GM19397 (cell line): ENCODE measurements around the gene TSPAN17.

Experiments used
- ATAC-seq: cut with Tn5 transposase; IDR thresholded peaks from one replicate; pipeline ENCODE4 v1.9.1; 2021; ENCODE audit warnings: mild to moderate bottlenecking, moderate library complexity; ENCODE audit not compliant: unreplicated experiment

The TSPAN17 gene

DNA sequence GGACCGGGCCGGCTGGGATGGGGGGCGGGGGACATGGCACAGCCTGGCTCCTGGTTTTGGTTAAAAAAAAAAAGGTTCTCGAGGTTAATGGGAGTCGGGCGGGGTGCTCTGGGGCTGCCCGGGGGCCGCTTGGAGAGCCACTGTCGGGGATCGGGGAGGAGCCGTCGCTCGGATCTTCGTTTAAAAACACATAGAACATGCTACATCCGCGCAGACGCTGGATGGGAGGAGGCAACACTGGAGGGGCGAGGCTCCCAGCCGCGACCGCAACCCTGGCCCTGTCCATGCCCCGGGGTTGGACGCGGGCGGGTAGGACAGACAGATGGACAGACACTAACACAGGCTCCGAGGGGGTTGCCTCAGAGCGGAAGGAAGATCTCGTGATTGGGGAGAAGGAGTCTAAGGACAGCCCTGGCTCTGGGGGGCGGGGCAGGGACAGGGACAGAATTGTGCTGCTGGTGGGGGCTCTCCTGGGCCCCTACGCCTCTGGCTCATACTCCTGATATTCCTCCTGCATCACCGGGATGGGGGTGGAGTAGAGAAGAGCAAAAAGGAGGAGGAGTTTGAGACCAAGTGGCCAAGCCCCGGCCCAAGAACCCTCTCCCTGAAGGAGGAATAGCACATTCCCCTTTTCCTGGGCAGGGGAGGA, 26.8 kb upstream of the TSPAN17 start:
- no peak for ATAC-seq

DNA sequence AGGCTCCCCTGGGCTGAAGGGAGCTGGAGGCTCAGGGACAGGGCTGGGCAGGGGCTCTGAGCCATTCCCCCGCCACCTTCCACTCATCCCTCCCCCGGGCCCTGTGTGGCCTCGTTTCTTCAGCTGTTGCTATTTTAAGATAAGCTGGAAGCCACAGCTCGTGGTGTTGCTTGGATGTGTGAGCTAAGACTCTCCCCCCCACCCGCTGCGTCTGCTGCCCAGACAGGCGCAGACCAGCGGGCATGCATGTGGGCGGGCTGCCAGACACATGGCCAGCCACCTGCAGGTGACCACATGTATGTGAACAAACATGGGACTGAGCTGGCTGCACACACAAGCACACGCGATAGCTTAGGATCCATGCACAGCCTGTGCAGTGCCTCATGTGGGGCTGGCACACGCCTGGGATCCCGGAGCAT, 25.6 kb upstream of the TSPAN17 start:
- no peak for ATAC-seq

- ATAC-seq: no peak
Observed at GRCh38 chr5:176624142-176624541, 23.1 kb upstream of the TSPAN17 start.

DNA sequence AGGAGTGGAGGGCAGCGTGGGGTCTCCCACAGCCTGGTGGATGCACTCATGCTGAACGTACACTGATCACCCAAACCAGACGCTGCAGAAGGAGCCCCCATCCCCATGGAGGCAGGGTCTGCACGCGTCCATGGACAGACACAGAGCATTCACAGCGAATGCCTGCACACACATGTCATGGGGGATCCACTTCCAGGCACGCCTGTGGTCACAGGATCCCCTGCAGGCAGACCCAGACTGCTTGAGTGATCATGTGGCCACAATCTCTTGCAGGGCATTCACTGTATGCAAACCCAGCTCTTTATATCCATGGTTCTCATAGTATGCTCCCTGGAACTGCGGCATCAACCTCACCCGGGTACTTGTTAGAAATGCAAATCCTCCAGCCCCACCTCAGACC, 22.3 kb upstream of the TSPAN17 start:
- no peak for ATAC-seq

GRCh38 chr5:176625512-176625911, 21.8 kb upstream of the TSPAN17 start:
- no peak for ATAC-seq

GRCh38 chr5:176625966-176626875, 21.1 kb upstream of the TSPAN17 start:
- no peak for ATAC-seq

DNA sequence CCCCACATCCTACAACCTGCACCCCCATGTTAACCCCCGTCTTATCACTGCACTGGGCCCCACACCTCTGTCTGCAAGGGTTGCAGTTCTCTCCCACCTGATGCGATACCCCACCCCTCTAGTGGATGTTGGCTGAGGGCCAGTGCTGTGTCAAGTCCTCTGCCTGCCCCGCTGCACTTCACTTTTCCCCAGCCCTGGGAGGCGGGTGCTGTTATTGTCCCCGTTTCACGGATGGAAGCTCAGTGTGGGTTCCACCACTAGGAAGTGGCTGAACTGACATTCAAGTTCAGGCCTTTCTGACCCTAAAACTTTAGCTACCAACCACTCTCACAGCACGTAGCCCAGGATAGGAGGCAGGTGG, 20.4 kb upstream of the TSPAN17 start:
- ATAC-seq: no peak

DNA sequence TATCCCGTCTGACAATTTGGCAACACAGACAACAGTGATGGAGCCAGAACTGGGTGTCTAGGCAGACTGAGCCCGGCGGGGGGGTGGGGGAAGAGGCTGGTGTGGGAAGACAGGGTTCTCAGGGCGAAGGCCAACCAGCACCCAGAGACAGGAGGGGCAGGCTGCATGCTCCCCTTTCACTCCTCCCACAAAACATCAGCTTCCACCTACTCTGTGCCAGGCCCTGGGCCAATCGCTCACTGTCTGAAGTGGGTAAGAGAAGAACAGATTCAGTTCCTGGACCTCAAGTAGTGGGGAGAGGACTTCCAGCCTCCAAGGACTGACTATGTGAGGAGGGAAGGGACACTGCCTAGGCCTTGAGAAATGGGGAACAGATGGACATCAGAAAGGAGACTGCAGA, 19.7 kb upstream of the TSPAN17 start:
- ATAC-seq: no peak

DNA sequence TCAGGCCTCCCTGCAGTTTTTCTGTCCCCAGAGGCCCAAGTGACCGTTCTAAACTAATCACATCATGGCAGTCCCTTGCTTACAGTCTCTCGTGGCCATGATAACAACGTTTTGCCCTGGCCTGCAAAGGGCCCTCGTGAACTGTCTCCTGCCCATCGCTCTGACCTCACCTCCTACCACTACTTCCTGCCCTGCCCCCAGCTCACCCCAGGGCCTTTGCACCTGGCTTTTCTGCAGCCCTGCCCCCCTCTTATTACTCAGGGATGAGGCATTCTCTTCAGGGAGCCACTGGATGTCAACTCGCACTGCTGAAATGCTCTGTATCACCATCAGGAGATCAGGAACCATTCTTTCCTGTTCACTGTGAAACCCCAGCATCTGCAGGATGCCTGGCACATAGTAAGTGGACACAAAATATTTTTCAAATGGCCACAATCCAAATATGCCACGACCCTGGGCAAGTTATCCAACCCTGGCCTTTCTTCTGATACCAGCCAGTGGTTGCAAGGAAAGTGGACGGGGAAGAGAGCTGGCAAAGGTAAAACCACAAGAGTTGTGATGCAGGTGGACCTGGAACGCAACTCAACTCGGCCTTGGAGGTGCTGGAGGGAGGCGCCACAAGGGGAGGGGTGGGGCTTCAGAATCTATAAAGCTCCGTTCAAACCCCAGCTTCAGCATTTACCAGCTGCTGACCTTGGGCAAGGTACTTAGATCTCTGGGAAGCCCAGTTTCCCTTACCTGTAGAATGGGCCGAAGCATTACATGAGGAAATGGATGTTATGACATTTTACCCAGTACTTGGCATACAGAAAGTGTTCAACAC, 18.7 kb upstream of the TSPAN17 start:
- no peak for ATAC-seq

GRCh38 chr5:176629317-176629852, 17.9 kb upstream of the TSPAN17 start:
- no peak for ATAC-seq

- ATAC-seq: no peak
Observed at GRCh38 chr5:176629853-176630680, 17.2 kb upstream of the TSPAN17 start, which contains the start of the genes EIF4E1B and SNCB. EIF4E1B (plus strand) TSS chr5:176630675; CDS start chr5:176642788, 12,113 bp downstream. SNCB (minus strand) TSS chr5:176630534; CDS start chr5:176629654, 880 bp downstream.

DNA sequence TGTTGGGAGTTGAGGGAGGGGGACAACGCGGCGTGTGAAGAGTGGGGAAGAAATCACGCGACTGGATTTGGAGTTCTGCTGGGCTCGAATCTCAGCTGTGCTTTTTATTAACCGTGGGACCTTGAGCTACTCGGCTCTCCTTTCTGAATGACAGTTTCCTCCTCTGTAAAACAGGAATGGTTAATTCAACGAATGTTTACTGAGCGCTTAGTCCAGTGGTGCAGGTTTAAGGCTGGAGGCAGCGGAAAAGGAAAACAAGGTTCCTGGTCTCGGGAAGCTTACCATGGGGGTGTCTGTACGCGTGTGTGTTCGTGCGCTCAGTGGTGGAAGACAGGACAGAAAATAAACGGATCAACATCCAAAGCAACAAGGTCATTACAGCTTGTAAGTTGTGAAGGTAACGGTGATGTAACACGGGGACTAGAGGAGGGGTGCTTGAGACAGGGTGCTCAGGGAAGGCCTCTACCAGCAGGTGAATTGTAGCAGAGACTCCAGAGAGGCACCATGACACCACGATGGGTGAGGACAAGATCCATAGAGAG, 16.5 kb upstream of the TSPAN17 start:
- no peak for ATAC-seq

DNA sequence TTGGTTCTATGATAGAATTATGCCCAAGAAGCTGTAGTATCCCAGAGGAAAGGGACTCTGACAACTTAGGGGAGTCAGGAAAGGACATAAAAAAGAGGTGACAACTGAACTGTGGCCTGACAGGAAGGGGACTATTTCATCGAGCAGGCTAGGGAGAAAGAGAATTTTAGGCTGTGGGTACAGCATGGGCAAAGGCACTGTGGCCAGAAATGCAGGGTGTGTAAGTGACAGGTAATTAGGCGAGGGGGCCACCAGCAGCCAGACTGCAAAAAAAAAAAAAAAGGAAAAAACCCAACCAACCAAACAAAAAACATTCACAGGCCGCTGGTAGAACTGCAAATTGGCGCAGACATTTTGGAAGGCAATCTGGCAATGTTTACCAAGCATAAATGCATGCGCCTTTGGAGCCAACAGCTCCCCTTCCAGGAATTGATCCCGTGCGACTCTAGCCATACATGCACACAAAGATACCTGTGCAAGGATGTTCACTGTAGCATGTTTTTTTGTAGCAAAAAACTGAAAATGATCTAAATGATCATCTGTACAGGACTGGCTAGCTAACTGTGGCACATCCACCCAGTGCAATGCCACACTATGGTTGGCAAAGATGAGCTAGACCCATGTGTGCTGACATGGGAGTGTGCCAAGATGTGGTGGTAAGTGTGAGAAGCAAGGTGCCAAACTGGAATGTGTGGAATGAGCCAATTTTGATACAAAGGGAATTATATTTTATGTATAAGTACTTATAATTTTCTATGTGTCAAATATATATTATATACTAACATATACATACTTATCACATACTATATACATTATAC, 15.7 kb upstream of the TSPAN17 start:
- ATAC-seq: no peak

GRCh38 chr5:176632745-176633144, 14.5 kb upstream of the TSPAN17 start:
- no peak for ATAC-seq

- ATAC-seq: no peak
Observed at GRCh38 chr5:176633598-176633997, 13.7 kb upstream of the TSPAN17 start.

DNA sequence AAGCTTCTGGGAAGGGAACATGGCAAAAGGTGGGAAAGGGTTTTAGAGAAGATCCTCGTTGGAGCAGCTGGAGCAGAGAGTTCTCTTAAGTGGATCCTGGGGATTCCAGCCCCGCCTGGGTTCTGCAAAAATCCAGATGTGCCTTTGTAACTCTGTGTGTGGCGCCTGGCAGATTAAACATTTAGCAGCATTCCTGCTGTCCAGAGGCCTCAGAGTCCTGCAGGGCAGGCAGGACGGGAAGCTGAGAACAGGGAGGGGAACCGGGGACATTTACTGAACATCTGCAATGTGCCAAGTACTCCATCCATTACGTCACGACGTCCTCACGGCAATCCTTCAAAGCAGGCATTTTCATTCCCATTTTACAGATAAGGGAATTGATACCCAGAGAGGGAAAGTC, 10.9 kb upstream of the TSPAN17 start:
- ATAC-seq: no peak

DNA sequence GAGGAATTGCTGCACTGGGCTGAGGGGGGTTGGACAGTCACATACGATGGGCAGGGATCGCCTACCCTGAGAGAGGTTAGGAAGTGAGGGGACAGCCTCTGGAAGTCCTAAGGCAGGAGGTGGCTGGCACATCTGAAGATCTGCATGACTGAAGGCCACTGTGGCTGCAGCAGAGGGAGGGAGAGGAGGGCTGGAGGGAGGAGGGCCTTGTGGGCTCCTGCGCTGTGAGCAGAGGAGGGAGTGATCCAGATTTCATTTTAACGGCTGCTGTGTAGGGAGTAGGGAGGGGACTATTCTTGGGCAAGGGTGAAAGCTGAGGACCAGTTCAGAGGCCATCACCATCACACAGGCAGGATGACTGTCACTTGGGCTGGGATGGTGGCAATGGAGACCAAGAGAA, 9.7 kb upstream of the TSPAN17 start:
- ATAC-seq: no peak

DNA sequence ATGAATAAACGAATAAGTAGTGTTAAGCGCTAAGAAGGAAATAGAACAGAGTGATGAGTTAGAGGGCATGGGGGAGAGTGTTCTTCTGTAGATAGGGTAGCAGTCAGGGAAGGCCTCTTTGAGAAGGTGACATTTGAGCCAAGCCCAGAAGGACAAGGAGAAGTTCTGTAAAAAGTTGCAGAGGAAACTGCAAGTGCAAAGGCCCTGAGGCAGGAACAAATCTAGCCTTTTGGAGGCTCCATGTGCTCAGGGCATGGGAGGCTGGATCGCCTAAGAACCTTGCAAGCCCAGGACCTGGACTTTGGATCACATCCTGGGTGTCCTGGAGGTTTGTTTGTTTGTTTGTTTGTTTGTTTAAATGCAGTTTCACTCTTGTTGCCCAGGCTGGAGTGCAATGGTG, 8.8 kb upstream of the TSPAN17 start:
- ATAC-seq: no peak

- ATAC-seq: no peak
Observed at GRCh38 chr5:176639208-176639607, 8.1 kb upstream of the TSPAN17 start.
